ENCODE data around the gene RABGEF1. TPM values are rescaled to one million over a fixed set of nuclear protein-coding genes. Genes with fewer than 3 reads are reported as not detected.
"Not testable (repeated sequence)": the region's sequence is repeated elsewhere in the genome, so short reads cannot be mapped to it uniquely, and the experiment has no call there.

RABGEF1 gene
- polyA plus RNA-seq, 3 donors = 13.6 to 17.3 (median 17.1) TPM

- Histone ChIP-seq H3K27ac (ENCODE audit: low read depth in 1 of 2, low read length in 2 of 2) (no peak overlapping the region), H3K9ac (ENCODE audit: insufficient read depth, low read length, poor library complexity, severe bottlenecking) (no peak overlapping the region), H3K9me3 (replicated peaks in 1 of 2; ENCODE audit: control insufficient read depth in 1 of 2, insufficient read depth in 1 of 2, low read length in 2 of 2) (no peaks in the 10 kb centered on the region), H4K20me1 (ENCODE audit: insufficient read depth, low read length) (peaks cover 48% of the 10 kb centered on the region), H2AFZ (ENCODE audit: insufficient read depth, low read depth, low read length, poor library complexity, severe bottlenecking) (no peak overlapping the region), H3K4me1 (ENCODE audit: control insufficient read depth in 1 of 2, insufficient read depth in 2 of 2, low read length in 2 of 2) (peaks cover 13 to 19% of the 10 kb centered on the region in 2 donors), H3K27me3 (ENCODE audit: control insufficient read depth in 2 of 2, insufficient read depth in 2 of 2, low read length in 2 of 2) (no peaks in the 10 kb centered on the region), H3K36me3 (replicated peaks in 1 of 2; ENCODE audit: control insufficient read depth in 1 of 2, insufficient read depth in 2 of 2, low read length in 2 of 2) (peaks cover 26 to 48% of the 10 kb centered on the region in 2 donors), H3K79me2 (ENCODE audit: insufficient read depth, low read length) (peaks cover 38% of the 10 kb centered on the region), H3K4me3 (replicated peaks in 1 of 3; ENCODE audit: low read depth in 2 of 3, low read length in 3 of 3) (no peak overlapping the region), H3K4me2 (replicated peaks; ENCODE audit: extremely low read depth, low read length, poor library complexity, severe bottlenecking) (no peak overlapping the region)
- H3K27me3 Mint-ChIP-seq (ENCODE audit: low read depth in 3 of 3) = peaks cover 0 to 2% (median 2%) of the 10 kb centered on the region in 3 donors
- H3K36me3 Mint-ChIP-seq = peaks cover 61 to 74% of the 10 kb centered on the region in 2 donors
- H3K27ac Mint-ChIP-seq = peak overlapping the region in 1 of 7 donors; percentile 9
- no peak overlapping the region for H3K4me3 Mint-ChIP-seq
- no peak for DNase-seq
- 96% methylated on average over 4 of the region's 9 CpGs for WGBS (ENCODE audit: insufficient coverage)
- no peaks in the 10 kb centered on the region for H3K9me3 Mint-ChIP-seq
- H3K4me1 Mint-ChIP-seq = peaks cover 24% of the 10 kb centered on the region
- intact Hi-C loops (cut with micrococcal nuclease) = no loop called here
- TF ChIP-seq CTCF (IDR thresholded peaks at IDR 0.05) = no peak
Observed at GRCh38 chr7:66771795-66772194, 31.3 kb downstream of the RABGEF1 start.

GRCh38 chr7:66773744-66774143, 33.2 kb downstream of the RABGEF1 start:
- H3K27ac ChIP-seq (ENCODE audit: low read depth in 1 of 2, low read length in 2 of 2); intact Hi-C loops (cut with micrococcal nuclease); H2AFZ ChIP-seq (ENCODE audit: insufficient read depth, low read depth, low read length, poor library complexity, severe bottlenecking); H3K4me3 Mint-ChIP-seq; H3K9ac ChIP-seq (ENCODE audit: insufficient read depth, low read length, poor library complexity, severe bottlenecking); DNase-seq; H3K4me1 ChIP-seq (ENCODE audit: control insufficient read depth in 1 of 2, insufficient read depth in 2 of 2, low read length in 2 of 2); H3K4me3 ChIP-seq (replicated peaks in 1 of 3; ENCODE audit: low read depth in 2 of 3, low read length in 3 of 3); H3K27me3 ChIP-seq (ENCODE audit: control insufficient read depth in 2 of 2, insufficient read depth in 2 of 2, low read length in 2 of 2); H3K27me3 Mint-ChIP-seq (ENCODE audit: low read depth in 3 of 3); H3K4me2 ChIP-seq (replicated peaks; ENCODE audit: extremely low read depth, low read length, poor library complexity, severe bottlenecking); H3K9me3 Mint-ChIP-seq; H3K9me3 ChIP-seq (replicated peaks in 1 of 2; ENCODE audit: control insufficient read depth in 1 of 2, insufficient read depth in 1 of 2, low read length in 2 of 2); H3K27ac Mint-ChIP-seq: not testable (repeated sequence)
- Mint-ChIP-seq H3K36me3 (peaks cover 71 to 84% of the 10 kb centered on the region in 2 donors), H3K4me1 (peaks cover 12% of the 10 kb centered on the region)
- peaks cover 30% of the 10 kb centered on the region for H4K20me1 ChIP-seq (ENCODE audit: insufficient read depth, low read length)
- 96% methylated on average over 3 of the region's 4 CpGs for WGBS (ENCODE audit: insufficient coverage)
- peaks cover 41 to 67% of the 10 kb centered on the region in 2 donors for H3K36me3 ChIP-seq (replicated peaks in 1 of 2; ENCODE audit: control insufficient read depth in 1 of 2, insufficient read depth in 2 of 2, low read length in 2 of 2)
- H3K79me2 ChIP-seq (ENCODE audit: insufficient read depth, low read length) = peaks cover 27% of the 10 kb centered on the region
